IMR-90 (cell line): ENCODE data around the gene CACNA2D3. TPM values are rescaled to one million over a fixed set of nuclear protein-coding genes. Genes with fewer than 3 reads are reported as not detected.

Experiments used
- ATAC-seq: fragments of 200-7000 bp; cut with Tn5 transposase; 2 replicates; pipeline ENCODE4 v1.9.1; 2020; ENCODE audit warnings: low read depth, mild to moderate bottlenecking, moderate library complexity
- BruUV-seq: library from RNA; stranded (reverse); fragments of 400-500 nt; replicated peaks from 2 replicates; lab custom pipeline; 2021; lab: Mats Ljungman, UMichigan
- CTCF ChIA-PET: fragments of 300-600 bp; formaldehyde crosslinking; extraction: SDS; loops from one replicate; lab custom pipeline; 2021; ENCODE audit warnings: antibody characterized with exemption; lab: Yijun Ruan, JAX
- POLR2A ChIA-PET: fragments of 300-600 bp; sonication (Branson Sonifier 250); formaldehyde crosslinking; loops from one replicate; lab custom pipeline; 2022; ENCODE audit warnings: antibody characterized with exemption; ENCODE audit not compliant: unreplicated experiment; lab: Charles Lee
- DNase-seq: peaks from one replicate; pipeline ENCODE4 v3.0.0; 2013
- H2AFZ ChIP-seq: replicated peaks from 2 replicates; pipeline ENCODE3; 2013; ENCODE audit warnings: low read length, mild to moderate bottlenecking; ENCODE audit not compliant: poor library complexity
- H2AK5ac ChIP-seq: 2 replicates; pipeline ENCODE4 v1.6.1; 2013; ENCODE audit warnings: low read depth, low read length, inconsistent platforms
- H2AK9ac ChIP-seq: replicated peaks from 2 replicates; pipeline ENCODE3; 2013; ENCODE audit warnings: mild to moderate bottlenecking, low read depth, low read length, moderate library complexity; ENCODE audit not compliant: poor library complexity
- H2BK120ac ChIP-seq: 2 replicates; pipeline ENCODE4 v1.6.1; 2013; ENCODE audit warnings: low read depth, low read length, inconsistent platforms
- H2BK15ac ChIP-seq: 3 replicates; pipeline ENCODE4 v1.6.1; 2013; ENCODE audit warnings: low read depth, low read length, inconsistent platforms
- H2BK20ac ChIP-seq: 2 replicates; pipeline ENCODE4 v1.6.1; 2013; ENCODE audit warnings: low read depth, mild to moderate bottlenecking, inconsistent platforms, low read length, moderate library complexity
- H2BK5ac ChIP-seq: 2 replicates; pipeline ENCODE4 v1.6.1; 2013; ENCODE audit warnings: mild to moderate bottlenecking, low read depth, low read length, inconsistent platforms; ENCODE audit not compliant: poor library complexity, severe bottlenecking
- H3K14ac ChIP-seq: replicated peaks from 2 replicates; pipeline ENCODE4 v1.6.1; 2013; ENCODE audit warnings: low read depth, low read length, inconsistent platforms
- H3K18ac ChIP-seq: 2 replicates; pipeline ENCODE4 v1.6.1; 2013; ENCODE audit warnings: low read depth, low read length, control low read depth
- H3K23ac ChIP-seq: 2 replicates; pipeline ENCODE4 v1.6.1; 2013; ENCODE audit warnings: low read depth, low read length, inconsistent platforms
- H3K27ac ChIP-seq: 2 replicates; pipeline ENCODE4 v1.5.1; 2013; ENCODE audit warnings: mild to moderate bottlenecking, control low read depth, low read length; ENCODE audit not compliant: insufficient read depth
- H3K27me3 ChIP-seq: 2 replicates; pipeline ENCODE4 v1.6.1; 2013; ENCODE audit warnings: low read length; ENCODE audit not compliant: control insufficient read depth, insufficient read depth
- H3K36me3 ChIP-seq: 2 replicates; pipeline ENCODE4 v1.6.1; 2013; ENCODE audit warnings: low read length, mixed read lengths; ENCODE audit not compliant: control insufficient read depth, insufficient read depth
- H3K4ac ChIP-seq: 2 replicates; pipeline ENCODE4 v1.6.1; 2013; ENCODE audit warnings: low read depth, low read length, inconsistent platforms
- H3K4me1 ChIP-seq: 2 replicates; pipeline ENCODE4 v1.6.1; 2013; ENCODE audit warnings: low read length, mixed read lengths; ENCODE audit not compliant: control insufficient read depth, insufficient read depth
- H3K4me2 ChIP-seq: 2 replicates; pipeline ENCODE4 v1.6.1; 2013; ENCODE audit warnings: low read depth, mild to moderate bottlenecking, control low read depth, low read length, moderate library complexity
- H3K4me3 ChIP-seq: 2 replicates; pipeline ENCODE4 v1.5.1; 2013; ENCODE audit warnings: low read depth, mild to moderate bottlenecking, control low read depth, low read length, moderate library complexity; ENCODE audit not compliant: insufficient read depth
- H3K56ac ChIP-seq: 2 replicates; pipeline ENCODE4 v1.6.1; 2013; ENCODE audit warnings: low read length, inconsistent platforms; ENCODE audit not compliant: insufficient read depth; ENCODE audit errors: extremely low read depth
- H3K79me1 ChIP-seq, 2 experiments: 2 replicates each; pipeline ENCODE4 v1.6.1; 2013; ENCODE audit warnings: low read length in 2 of 2, inconsistent platforms in 1 of 2, low read depth in 1 of 2
- H3K9ac ChIP-seq: 2 replicates; pipeline ENCODE4 v1.6.1; 2013; ENCODE audit warnings: low read depth, low read length, control low read depth
- H3K9me1 ChIP-seq: 2 replicates; pipeline ENCODE4 v1.6.1; 2013; ENCODE audit warnings: low read length, inconsistent platforms; ENCODE audit not compliant: insufficient read depth
- H3K9me3 ChIP-seq: 2 replicates; pipeline ENCODE4 v1.6.1; 2013; ENCODE audit warnings: low read length; ENCODE audit not compliant: control insufficient read depth, insufficient read depth
- H4K20me1 ChIP-seq: 2 replicates; pipeline ENCODE4 v1.6.1; 2013; ENCODE audit warnings: low read length, inconsistent platforms; ENCODE audit not compliant: insufficient read depth
- H4K5ac ChIP-seq: 2 replicates; pipeline ENCODE4 v1.6.1; 2013; ENCODE audit warnings: mild to moderate bottlenecking, low read depth, low read length, control low read depth
- H4K8ac ChIP-seq, 2 experiments: 2 replicates each; pipeline ENCODE4 v1.6.1; 2013; ENCODE audit warnings: low read depth in 2 of 2, low read length in 2 of 2, control low read depth in 1 of 2, inconsistent platforms in 1 of 2
- H4K91ac ChIP-seq: 2 replicates; pipeline ENCODE4 v1.6.1; 2013; ENCODE audit warnings: low read depth, low read length, inconsistent platforms; ENCODE audit not compliant: insufficient read depth
- BHLHE40 ChIP-seq: fragments of 150-350 bp; IDR thresholded peaks from 2 replicates; pipeline ENCODE4 v1.6.1; 2016; ENCODE audit warnings: mild to moderate bottlenecking, low read depth, low read length
- CEBPB ChIP-seq: IDR thresholded peaks from 2 replicates; pipeline ENCODE4 v1.6.1; 2012; ENCODE audit warnings: low read depth, low read length, improper control_type of control experiment
- CHD1 ChIP-seq: IDR thresholded peaks from 2 replicates; pipeline ENCODE4 v1.6.1; 2012; ENCODE audit warnings: low read depth, low read length, improper control_type of control experiment
- FOS ChIP-seq: fragments of 150-350 bp; IDR thresholded peaks from 2 replicates; pipeline ENCODE4 v1.6.1; 2016; ENCODE audit warnings: low read depth, low read length
- MAFK ChIP-seq: IDR thresholded peaks from 2 replicates; pipeline ENCODE4 v1.6.1; 2012; ENCODE audit warnings: low read depth, low read length, improper control_type of control experiment
- MAZ ChIP-seq: IDR thresholded peaks from 2 replicates; pipeline ENCODE4 v1.6.1; 2012; ENCODE audit warnings: low read depth, mild to moderate bottlenecking, low read length, improper control_type of control experiment, moderate library complexity, borderline replicate concordance
- MXI1 ChIP-seq: IDR thresholded peaks from 2 replicates; pipeline ENCODE4 v1.6.1; 2012; ENCODE audit warnings: low read depth, mild to moderate bottlenecking, low read length, moderate library complexity, borderline replicate concordance
- NFE2L2 ChIP-seq: fragments of 150-350 bp; IDR thresholded peaks from 2 replicates; pipeline ENCODE4 v1.6.1; 2016; ENCODE audit warnings: low read depth, mild to moderate bottlenecking, low read length
- POLR2A ChIP-seq: IDR thresholded peaks from 2 replicates; pipeline ENCODE4 v1.6.1; 2012; ENCODE audit warnings: mild to moderate bottlenecking, low read depth, low read length
- RAD21 ChIP-seq: IDR thresholded peaks from 2 replicates; pipeline ENCODE4 v1.6.1; 2012; ENCODE audit warnings: low read length, improper control_type of control experiment
- RCOR1 ChIP-seq: IDR thresholded peaks from 2 replicates; pipeline ENCODE4 v1.6.1; 2012; ENCODE audit warnings: mild to moderate bottlenecking, low read length, improper control_type of control experiment; ENCODE audit not compliant: insufficient replicate concordance
- RFX5 ChIP-seq: IDR thresholded peaks from 2 replicates; pipeline ENCODE4 v1.8.0; 2012; ENCODE audit warnings: low read depth, mild to moderate bottlenecking, low read length, moderate library complexity
- SMC3 ChIP-seq: fragments of 150-350 bp; IDR thresholded peaks from 2 replicates; pipeline ENCODE4 v1.6.1; 2016; ENCODE audit warnings: low read depth, mild to moderate bottlenecking, antibody characterized with exemption, low read length, moderate library complexity
- USF2 ChIP-seq: fragments of 150-350 bp; IDR thresholded peaks from 2 replicates; pipeline ENCODE4 v1.6.1; 2017; ENCODE audit warnings: mild to moderate bottlenecking, antibody characterized with exemption, low read length, low read depth
- WGBS, 2 experiments: methylation state at CpG; one replicate each; pipeline versions ENCODE4 v1.1.5 to v1.1.7; 2013; ENCODE audit warnings: missing lambda C conversion rate in 2 of 2; ENCODE audit not compliant: insufficient read length in 1 of 2; ENCODE audit errors: extremely low coverage in 2 of 2; 5-methylcytosine and 5-hydroxymethylcytosine counted together
- dilution Hi-C: fragments of 300-500 bp; cut with HindIII; formaldehyde crosslinking; loops from one replicate; pipeline ENCODE4 v1.14.3; 2018; ENCODE audit warnings: low sequenced_read_pairs; ENCODE audit not compliant: unreplicated experiment
- in situ Hi-C: fragments of 300-500 bp; cut with MboI; formaldehyde crosslinking; loops from 3 replicates; pipeline ENCODE4 v1.14.3; 2019; ENCODE audit warnings: low sequenced_read_pairs, inconsistent platforms, mixed read lengths
- intact Hi-C: fragments of 100-400 bp; cut with micrococcal nuclease; formaldehyde crosslinking; loops from 2 replicates; pipeline ENCODE4 v1.10.0; 2022
- polyA plus RNA-seq, 3 experiments: library from polyadenylated mRNA; depleted of rRNA; stranded (reverse); fragments of >200 nt; gene quantifications; 2 replicates each; pipeline ENCODE4 v1.2.3, GENCODE V29; 2012; ENCODE audit warnings: low replicate concordance in 1 of 3
- total RNA-seq: library from RNA; depleted of rRNA; stranded (reverse); fragments of >200 nt; gene quantifications from 2 replicates; pipeline ENCODE4 v1.2.3, GENCODE V29; 2012
- TF ChIP-seq, protein P1 (sequence below): fragments of 150-350 bp; IDR thresholded peaks from 2 replicates; pipeline ENCODE4 v1.6.1; 2016; ENCODE audit warnings: low read depth, mild to moderate bottlenecking, low read length, moderate library complexity, borderline replicate concordance
- TF ChIP-seq, protein P2 (sequence below): conservative IDR thresholded peaks from 2 replicates; pipeline ENCODE4 v1.5.1; 2012; ENCODE audit warnings: mild to moderate bottlenecking, low read depth, low read length, improper control_type of control experiment

CACNA2D3 gene
- total and polyA plus RNA-seq, 2 of the 4 experiments (the other 2 are of a cell fraction), result 0.36 to 0.41 TPM

DNA sequence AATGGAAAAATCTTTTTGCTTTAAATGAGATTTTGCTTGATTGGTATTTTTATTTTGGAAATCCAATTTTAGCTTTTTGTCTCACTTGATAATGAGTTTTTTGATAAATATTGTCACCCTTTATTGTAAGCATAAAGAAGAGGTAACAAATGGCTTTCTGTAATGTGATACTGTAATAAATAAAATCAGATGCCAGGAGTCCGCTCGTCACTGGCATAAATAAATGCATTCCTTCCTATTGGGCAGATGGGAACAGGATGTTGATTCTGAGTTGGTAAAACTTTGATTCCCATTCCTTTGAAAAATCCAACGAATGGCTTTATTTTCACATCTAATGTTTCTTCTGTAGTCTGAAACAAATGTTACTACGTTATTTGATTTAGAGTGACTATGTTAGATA is 59.9 kb downstream of the CACNA2D3 start:
- Histone ChIP-seq H2BK15ac (no peak overlapping the region), H4K8ac (no peak overlapping the region), H3K18ac (no peak overlapping the region), H4K20me1 (no peaks in the 10 kb centered on the region), H3K9ac (no peak overlapping the region), H3K79me1 (no peaks in the 10 kb centered on the region), H2AK5ac (no peak overlapping the region), H3K27ac (no peak overlapping the region), H4K5ac (no peak overlapping the region), H2AFZ (no peak overlapping the region), H3K4me2 (no peak overlapping the region), H3K9me3 (peaks cover 22% of the 10 kb centered on the region), H3K14ac (no peak overlapping the region), H2BK5ac (no peak overlapping the region), H3K4me3 (no peak overlapping the region), H4K91ac (no peak overlapping the region), H3K4me1 (no peaks in the 10 kb centered on the region), H3K23ac (no peak overlapping the region), H3K9me1 (no peaks in the 10 kb centered on the region), H3K4ac (no peak overlapping the region), H2AK9ac (no peak overlapping the region), H3K27me3 (no peaks in the 10 kb centered on the region), H3K56ac (no peak overlapping the region), H2BK120ac (no peak overlapping the region), H3K36me3 (no peaks in the 10 kb centered on the region), H2BK20ac (no peak overlapping the region)
- no CpG with 5 or more reads among the region's 4 CpGs for WGBS, 2 experiments
- intact Hi-C loops (no loop called here), dilution Hi-C loops (no loop called here), in situ Hi-C loops (no loop called here)
- ATAC-seq (no peak), DNase-seq (no peak)
- CTCF ChIA-PET, result no interaction called here
- POLR2A ChIA-PET, result no interaction called here
- no peak for TF ChIP-seq FOS
- no peak for TF ChIP-seq RAD21
- no peak for TF ChIP-seq SMC3
- no peak for TF ChIP-seq BHLHE40
- TF ChIP-seq, protein P1, sequence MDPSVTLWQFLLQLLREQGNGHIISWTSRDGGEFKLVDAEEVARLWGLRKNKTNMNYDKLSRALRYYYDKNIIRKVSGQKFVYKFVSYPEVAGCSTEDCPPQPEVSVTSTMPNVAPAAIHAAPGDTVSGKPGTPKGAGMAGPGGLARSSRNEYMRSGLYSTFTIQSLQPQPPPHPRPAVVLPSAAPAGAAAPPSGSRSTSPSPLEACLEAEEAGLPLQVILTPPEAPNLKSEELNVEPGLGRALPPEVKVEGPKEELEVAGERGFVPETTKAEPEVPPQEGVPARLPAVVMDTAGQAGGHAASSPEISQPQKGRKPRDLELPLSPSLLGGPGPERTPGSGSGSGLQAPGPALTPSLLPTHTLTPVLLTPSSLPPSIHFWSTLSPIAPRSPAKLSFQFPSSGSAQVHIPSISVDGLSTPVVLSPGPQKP, result no peak
- TF ChIP-seq CHD1, result no peak
- no peak for TF ChIP-seq NFE2L2
- no peak for TF ChIP-seq MAFK
- TF ChIP-seq, protein P2, sequence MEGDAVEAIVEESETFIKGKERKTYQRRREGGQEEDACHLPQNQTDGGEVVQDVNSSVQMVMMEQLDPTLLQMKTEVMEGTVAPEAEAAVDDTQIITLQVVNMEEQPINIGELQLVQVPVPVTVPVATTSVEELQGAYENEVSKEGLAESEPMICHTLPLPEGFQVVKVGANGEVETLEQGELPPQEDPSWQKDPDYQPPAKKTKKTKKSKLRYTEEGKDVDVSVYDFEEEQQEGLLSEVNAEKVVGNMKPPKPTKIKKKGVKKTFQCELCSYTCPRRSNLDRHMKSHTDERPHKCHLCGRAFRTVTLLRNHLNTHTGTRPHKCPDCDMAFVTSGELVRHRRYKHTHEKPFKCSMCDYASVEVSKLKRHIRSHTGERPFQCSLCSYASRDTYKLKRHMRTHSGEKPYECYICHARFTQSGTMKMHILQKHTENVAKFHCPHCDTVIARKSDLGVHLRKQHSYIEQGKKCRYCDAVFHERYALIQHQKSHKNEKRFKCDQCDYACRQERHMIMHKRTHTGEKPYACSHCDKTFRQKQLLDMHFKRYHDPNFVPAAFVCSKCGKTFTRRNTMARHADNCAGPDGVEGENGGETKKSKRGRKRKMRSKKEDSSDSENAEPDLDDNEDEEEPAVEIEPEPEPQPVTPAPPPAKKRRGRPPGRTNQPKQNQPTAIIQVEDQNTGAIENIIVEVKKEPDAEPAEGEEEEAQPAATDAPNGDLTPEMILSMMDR, result no peak
- TF ChIP-seq MXI1, result no peak
- no peak for TF ChIP-seq POLR2A
- no peak for TF ChIP-seq MAZ
- no peak for TF ChIP-seq CEBPB
- no peak for TF ChIP-seq RFX5
- no peak for TF ChIP-seq USF2
- no peak for TF ChIP-seq RCOR1
- BruUV-seq, result no TSS peak
